Right lobe of liver (tissue), 6 donors: ENCODE results near the gene SLC36A1. TPM values are rescaled to one million over a fixed set of nuclear protein-coding genes. Genes with fewer than 3 reads are reported as not detected.
A peak's percentile ranks its signal among the peaks of the same experiment; 100 is the strongest.

Experiments used
- ATAC-seq, 4 donors: fragments of 200-7000 bp; cut with Tn5 transposase; one replicate each; pipeline ENCODE4 v1.9.1; 2020; ENCODE audit warnings: mild to moderate bottlenecking in 4 of 4, moderate library complexity in 4 of 4
- DNase-seq, 3 donors: peaks; one replicate each; pipeline ENCODE4 v3.0.0-alpha.2; 2020
- H3K27ac ChIP-seq, 3 donors: fragments of 200-600 bp; one replicate each; pipeline ENCODE4 v1.8.0; 2022
- H3K27me3 ChIP-seq, 2 donors: fragments of 200-600 bp; one replicate each; pipeline ENCODE4 v1.8.0; 2022
- H3K36me3 ChIP-seq, 4 donors: fragments of 200-600 bp; sonication (generic) in 1 of 4; one replicate each; pipeline versions ENCODE4 v1.5.1 to v1.8.0; 2017 to 2022; ENCODE audit warnings: control low read depth in 1 of 4
- H3K4me1 ChIP-seq, 4 donors: fragments of 200-600 bp; sonication (generic) in 1 of 4; one replicate each; pipeline versions ENCODE4 v1.5.1 to v1.8.0; 2017 to 2022; ENCODE audit warnings: control low read depth in 1 of 4
- H3K4me3 ChIP-seq, 3 donors: fragments of 200-600 bp; one replicate each; pipeline ENCODE4 v1.8.0; 2022
- H3K9me3 ChIP-seq, 4 donors: fragments of 200-600 bp; sonication (generic) in 1 of 4; one replicate each; pipeline versions ENCODE4 v1.5.1 to v1.8.0; 2017 to 2022; ENCODE audit warnings: control low read depth in 1 of 4
- POLR2A ChIP-seq: fragments of 450-650 bp; IDR thresholded peaks from one replicate; pipeline ENCODE4 v1.6.1; 2017; ENCODE audit warnings: antibody characterized with exemption, mild to moderate bottlenecking
- WGBS: methylation state at CpG from one replicate; pipeline ENCODE4 v1.1.6; 2018; ENCODE audit warnings: low coverage, low lambda C conversion rate; ENCODE audit not compliant: insufficient coverage; ENCODE audit errors: missing lambda C conversion rate; 5-methylcytosine and 5-hydroxymethylcytosine counted together
- intact Hi-C, 2 donors: fragments of 100-400 bp; cut with DNase I; formaldehyde crosslinking; loops; one replicate each; pipeline versions ENCODE4 v1.11.2 to v1.14.1; 2022
- total RNA-seq, 6 experiments: library from RNA; depleted of rRNA in 2 of 6; stranded (reverse); fragments of >200 nt in 2 of 6; fragmentation: NEBNext Ultra II Directional in 3 of 6; extraction: Animal tissue kit (Norgen Biotek cat#: 25700) in 3 of 6; gene quantifications; one replicate each; pipeline versions ENCODE4 v1.1.0 to v1.2.4, GENCODE V29; 2016 to 2023
- TF ChIP-seq, protein P1 (sequence below), 4 donors: fragments of 200-600 bp in 3 of 4; fragments of 450-650 bp in 1 of 4; IDR thresholded peaks; one replicate each; pipeline versions ENCODE4 v1.5.1 to v1.8.0; 2016 to 2022; ENCODE audit warnings: antibody characterized with exemption in 4 of 4, mild to moderate bottlenecking in 2 of 4
- donor health status: DM: no; HTN: yes; CAD: no.
- donor health status: DM: no; HTN: no; CAD: no.
- donor health status: DM: no; HTN: no; CAD: no.
- donor health status: DM: no; HTN: yes; CAD: no.
- donor health status: DM: no; HTN: yes; CAD: no.

SLC36A1 gene
- total RNA-seq, 6 experiments from 2014 or later = 2.0 to 8.2 (median 5.2) TPM

GRCh38 chr5:151458314-151458713 is 10.9 kb downstream of the SLC36A1 start:
- H3K27me3 ChIP-seq = no peaks in the 10 kb centered on the region
- no peaks in the 10 kb centered on the region for H3K36me3 ChIP-seq
- ATAC-seq = no peak
- TF ChIP-seq, protein P1, sequence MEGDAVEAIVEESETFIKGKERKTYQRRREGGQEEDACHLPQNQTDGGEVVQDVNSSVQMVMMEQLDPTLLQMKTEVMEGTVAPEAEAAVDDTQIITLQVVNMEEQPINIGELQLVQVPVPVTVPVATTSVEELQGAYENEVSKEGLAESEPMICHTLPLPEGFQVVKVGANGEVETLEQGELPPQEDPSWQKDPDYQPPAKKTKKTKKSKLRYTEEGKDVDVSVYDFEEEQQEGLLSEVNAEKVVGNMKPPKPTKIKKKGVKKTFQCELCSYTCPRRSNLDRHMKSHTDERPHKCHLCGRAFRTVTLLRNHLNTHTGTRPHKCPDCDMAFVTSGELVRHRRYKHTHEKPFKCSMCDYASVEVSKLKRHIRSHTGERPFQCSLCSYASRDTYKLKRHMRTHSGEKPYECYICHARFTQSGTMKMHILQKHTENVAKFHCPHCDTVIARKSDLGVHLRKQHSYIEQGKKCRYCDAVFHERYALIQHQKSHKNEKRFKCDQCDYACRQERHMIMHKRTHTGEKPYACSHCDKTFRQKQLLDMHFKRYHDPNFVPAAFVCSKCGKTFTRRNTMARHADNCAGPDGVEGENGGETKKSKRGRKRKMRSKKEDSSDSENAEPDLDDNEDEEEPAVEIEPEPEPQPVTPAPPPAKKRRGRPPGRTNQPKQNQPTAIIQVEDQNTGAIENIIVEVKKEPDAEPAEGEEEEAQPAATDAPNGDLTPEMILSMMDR (IDR thresholded peaks at IDR 0.05) = no peak
- TF ChIP-seq POLR2A = no peak
- no peaks in the 10 kb centered on the region for H3K4me1 ChIP-seq
- no peak overlapping the region for H3K4me3 ChIP-seq
- no peaks in the 10 kb centered on the region for H3K9me3 ChIP-seq
- no peak for DNase-seq
- WGBS = 56% methylated on average over 5 of the region's 5 CpGs
- intact Hi-C loops = no loop called here
- no peak overlapping the region for H3K27ac ChIP-seq

- Histone ChIP-seq H3K36me3 (peaks cover 0 to 2% (median 0%) of the 10 kb centered on the region in 4 donors), H3K27ac (no peak overlapping the region), H3K4me3 (no peak overlapping the region), H3K27me3 (no peaks in the 10 kb centered on the region), H3K9me3 (no peaks in the 10 kb centered on the region), H3K4me1 (no peaks in the 10 kb centered on the region)
- intact Hi-C loops = no loop called here
- ATAC-seq = no peak
- TF ChIP-seq, protein P1 (IDR thresholded peaks at IDR 0.05) = no peak
- TF ChIP-seq POLR2A = no peak
- WGBS = 86% methylated on average over 4 of the region's 4 CpGs
- no peak for DNase-seq
Observed at GRCh38 chr5:151459680-151460324, 12.4 kb downstream of the SLC36A1 start.

- Histone ChIP-seq H3K9me3 (no peaks in the 10 kb centered on the region), H3K36me3 (peaks cover 0 to 2% (median under 1%) of the 10 kb centered on the region in 4 donors), H3K27ac (no peak overlapping the region), H3K4me3 (no peak overlapping the region), H3K4me1 (no peaks in the 10 kb centered on the region), H3K27me3 (no peaks in the 10 kb centered on the region)
- intact Hi-C loops = no loop called here
- DNase-seq = no peak
- 79% methylated on average over 3 of the region's 3 CpGs for WGBS
- no peak for ATAC-seq
- TF ChIP-seq, protein P1 (IDR thresholded peaks at IDR 0.05) = no peak
- TF ChIP-seq POLR2A = no peak
Observed at GRCh38 chr5:151461312-151461711, 13.9 kb downstream of the SLC36A1 start.

DNA sequence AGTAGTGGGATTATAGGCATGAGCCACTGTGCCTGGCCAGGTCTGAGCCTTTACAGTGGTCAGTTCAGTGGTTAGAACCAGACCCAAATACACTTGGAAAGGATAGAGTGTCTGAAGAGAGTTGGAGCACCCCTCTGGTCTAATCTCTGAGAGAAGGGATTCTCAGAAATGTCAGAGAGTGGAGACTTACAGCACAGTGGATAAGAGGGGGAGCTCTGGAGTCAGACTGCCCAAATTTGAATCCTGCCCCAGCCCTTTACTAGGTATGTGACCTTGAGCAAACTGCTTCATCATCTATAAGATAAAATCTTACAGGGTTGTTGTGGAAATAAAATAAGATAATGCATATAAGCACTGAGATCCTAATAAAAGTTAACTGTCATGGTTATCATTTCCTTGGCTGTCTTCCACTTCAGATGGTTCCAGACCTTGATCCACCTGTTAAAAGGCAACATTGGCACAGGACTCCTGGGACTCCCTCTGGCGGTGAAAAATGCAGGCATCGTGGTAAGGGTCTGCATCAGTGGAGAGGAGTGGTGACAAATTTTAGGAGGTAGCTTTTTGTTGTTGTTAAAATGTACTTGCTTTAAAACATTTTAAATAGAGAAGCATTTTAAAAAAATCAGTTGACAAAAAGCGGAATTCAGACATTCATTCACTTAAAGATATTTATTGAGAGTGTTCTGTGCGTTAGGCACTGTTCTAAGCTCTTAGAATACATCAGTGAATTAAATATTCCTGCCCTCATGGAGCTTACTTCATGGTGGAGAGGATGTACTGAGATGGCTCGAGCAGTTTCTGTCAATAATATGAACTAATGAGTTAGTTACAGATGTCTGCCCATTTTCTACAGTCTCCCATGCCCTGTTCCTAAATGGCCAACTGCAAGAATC is 16.0 kb downstream of the SLC36A1 start:
- Histone ChIP-seq H3K36me3 (peaks cover 0 to 18% (median 1%) of the 10 kb centered on the region in 4 donors), H3K27me3 (no peaks in the 10 kb centered on the region), H3K27ac (no peak overlapping the region), H3K4me1 (no peaks in the 10 kb centered on the region), H3K9me3 (no peaks in the 10 kb centered on the region), H3K4me3 (no peak overlapping the region)
- 53% methylated on average over 5 of the region's 5 CpGs for WGBS
- DNase-seq (no peak), ATAC-seq (peak; percentile 36 to 57 (median 48))
- intact Hi-C loops = no loop called here
- TF ChIP-seq, protein P1 (IDR thresholded peaks at IDR 0.05) = peak; percentile 22 to 48 (median 40)
- TF ChIP-seq POLR2A = no peak
